ENCODE measurements around the gene LRRC46.

The LRRC46 gene

GRCh38 chr17:47803201-47803600, 28.3 kb upstream of the LRRC46 start:
- Histone ChIP-seq H2AFZ (ENCODE audit: low read depth, low read length) (no peak overlapping the region), H3K27me3 (ENCODE audit: insufficient read depth, low read length) (peaks cover 29% of the 10 kb centered on the region), H3K9me3 (ENCODE audit: low read length) (no peaks in the 10 kb centered on the region), H3K4me3 (ENCODE audit: low read length) (no peak overlapping the region), H3K4me1 (ENCODE audit: insufficient read depth, low read length) (no peaks in the 10 kb centered on the region), H3K36me3 (ENCODE audit: insufficient read depth, low read length) (peaks cover 4% of the 10 kb centered on the region)

- H3K4me3 ChIP-seq (ENCODE audit: low read length), result no peak overlapping the region
- no peak overlapping the region for H2AFZ ChIP-seq (ENCODE audit: low read depth, low read length)
- H3K9me3 ChIP-seq (ENCODE audit: low read length), result no peaks in the 10 kb centered on the region
- H3K4me1 ChIP-seq (ENCODE audit: insufficient read depth, low read length), result no peaks in the 10 kb centered on the region
- H3K36me3 ChIP-seq (ENCODE audit: insufficient read depth, low read length), result peaks cover 9% of the 10 kb centered on the region
- peaks cover 26% of the 10 kb centered on the region for H3K27me3 ChIP-seq (ENCODE audit: insufficient read depth, low read length)
These were observed 27.7 kb upstream of the LRRC46 start for GRCh38 chr17:47803751-47804150.

GRCh38 chr17:47804461-47804860, 27.0 kb upstream of the LRRC46 start:
- peaks cover 26% of the 10 kb centered on the region for H3K27me3 ChIP-seq (ENCODE audit: insufficient read depth, low read length)
- H2AFZ ChIP-seq (ENCODE audit: low read depth, low read length), result no peak overlapping the region
- peaks cover 12% of the 10 kb centered on the region for H3K36me3 ChIP-seq (ENCODE audit: insufficient read depth, low read length)
- no peaks in the 10 kb centered on the region for H3K4me1 ChIP-seq (ENCODE audit: insufficient read depth, low read length)
- no peaks in the 10 kb centered on the region for H3K9me3 ChIP-seq (ENCODE audit: low read length)
- H3K4me3 ChIP-seq (ENCODE audit: low read length), result no peak overlapping the region

GRCh38 chr17:47806026-47806912, 25.2 kb upstream of the LRRC46 start:
- Histone ChIP-seq H2AFZ (ENCODE audit: low read depth, low read length) (no peak overlapping the region), H3K27me3 (ENCODE audit: insufficient read depth, low read length) (peaks cover 17% of the 10 kb centered on the region), H3K9me3 (ENCODE audit: low read length) (no peaks in the 10 kb centered on the region), H3K4me3 (ENCODE audit: low read length) (no peak overlapping the region), H3K36me3 (ENCODE audit: insufficient read depth, low read length) (peaks cover 12% of the 10 kb centered on the region), H3K4me1 (ENCODE audit: insufficient read depth, low read length) (peaks cover 3% of the 10 kb centered on the region)

- peaks cover 12% of the 10 kb centered on the region for H3K36me3 ChIP-seq (ENCODE audit: insufficient read depth, low read length)
- peaks cover 3% of the 10 kb centered on the region for H3K4me1 ChIP-seq (ENCODE audit: insufficient read depth, low read length)
- H3K9me3 ChIP-seq (ENCODE audit: low read length), result no peaks in the 10 kb centered on the region
- H3K4me3 ChIP-seq (ENCODE audit: low read length), result no peak overlapping the region
- no peak overlapping the region for H2AFZ ChIP-seq (ENCODE audit: low read depth, low read length)
- H3K27me3 ChIP-seq (ENCODE audit: insufficient read depth, low read length), result peaks cover 11% of the 10 kb centered on the region
These were observed 24.6 kb upstream of the LRRC46 start for GRCh38 chr17:47806913-47807255.

GRCh38 chr17:47807421-47807820, 24.0 kb upstream of the LRRC46 start:
- no peak overlapping the region for H2AFZ ChIP-seq (ENCODE audit: low read depth, low read length)
- no peaks in the 10 kb centered on the region for H3K9me3 ChIP-seq (ENCODE audit: low read length)
- no peak overlapping the region for H3K4me3 ChIP-seq (ENCODE audit: low read length)
- H3K36me3 ChIP-seq (ENCODE audit: insufficient read depth, low read length), result peaks cover 12% of the 10 kb centered on the region
- peaks cover 9% of the 10 kb centered on the region for H3K27me3 ChIP-seq (ENCODE audit: insufficient read depth, low read length)
- peaks cover 3% of the 10 kb centered on the region for H3K4me1 ChIP-seq (ENCODE audit: insufficient read depth, low read length)

GRCh38 chr17:47808036-47808829, 23.2 kb upstream of the LRRC46 start:
- Histone ChIP-seq H3K4me1 (ENCODE audit: insufficient read depth, low read length) (peaks cover 3% of the 10 kb centered on the region), H3K9me3 (ENCODE audit: low read length) (no peaks in the 10 kb centered on the region), H2AFZ (ENCODE audit: low read depth, low read length) (no peak overlapping the region), H3K4me3 (ENCODE audit: low read length) (no peak overlapping the region), H3K27me3 (ENCODE audit: insufficient read depth, low read length) (peaks cover 8% of the 10 kb centered on the region), H3K36me3 (ENCODE audit: insufficient read depth, low read length) (peaks cover 12% of the 10 kb centered on the region)

GRCh38 chr17:47808830-47809480, 22.5 kb upstream of the LRRC46 start:
- Histone ChIP-seq H3K27me3 (ENCODE audit: insufficient read depth, low read length) (peaks cover under 1% of the 10 kb centered on the region), H3K4me3 (ENCODE audit: low read length) (no peak overlapping the region), H2AFZ (ENCODE audit: low read depth, low read length) (no peak overlapping the region), H3K36me3 (ENCODE audit: insufficient read depth, low read length) (peaks cover 12% of the 10 kb centered on the region), H3K4me1 (ENCODE audit: insufficient read depth, low read length) (peaks cover 3% of the 10 kb centered on the region), H3K9me3 (ENCODE audit: low read length) (no peaks in the 10 kb centered on the region)

GRCh38 chr17:47810200-47810821, 21.2 kb upstream of the LRRC46 start:
- Histone ChIP-seq H3K4me3 (ENCODE audit: low read length) (no peak overlapping the region), H3K4me1 (ENCODE audit: insufficient read depth, low read length) (peaks cover 3% of the 10 kb centered on the region), H3K27me3 (ENCODE audit: insufficient read depth, low read length) (no peaks in the 10 kb centered on the region), H3K36me3 (ENCODE audit: insufficient read depth, low read length) (peaks cover 16% of the 10 kb centered on the region), H3K9me3 (ENCODE audit: low read length) (no peaks in the 10 kb centered on the region), H2AFZ (ENCODE audit: low read depth, low read length) (no peak overlapping the region)

- Histone ChIP-seq H3K9me3 (ENCODE audit: low read length) (no peaks in the 10 kb centered on the region), H3K36me3 (ENCODE audit: insufficient read depth, low read length) (peaks cover 21% of the 10 kb centered on the region), H3K4me1 (ENCODE audit: insufficient read depth, low read length) (peaks cover 3% of the 10 kb centered on the region), H3K4me3 (ENCODE audit: low read length) (no peak overlapping the region), H2AFZ (ENCODE audit: low read depth, low read length) (no peak overlapping the region), H3K27me3 (ENCODE audit: insufficient read depth, low read length) (no peaks in the 10 kb centered on the region)
These were observed 20.4 kb upstream of the LRRC46 start for GRCh38 chr17:47810901-47811635.

- no peaks in the 10 kb centered on the region for H3K27me3 ChIP-seq (ENCODE audit: insufficient read depth, low read length)
- H2AFZ ChIP-seq (ENCODE audit: low read depth, low read length), result no peak overlapping the region
- H3K4me3 ChIP-seq (ENCODE audit: low read length), result no peak overlapping the region
- peaks cover 23% of the 10 kb centered on the region for H3K36me3 ChIP-seq (ENCODE audit: insufficient read depth, low read length)
- H3K4me1 ChIP-seq (ENCODE audit: insufficient read depth, low read length), result peaks cover 3% of the 10 kb centered on the region
- H3K9me3 ChIP-seq (ENCODE audit: low read length), result no peaks in the 10 kb centered on the region
These were observed 19.8 kb upstream of the LRRC46 start for GRCh38 chr17:47811709-47812108.

- Histone ChIP-seq H3K4me3 (ENCODE audit: low read length) (no peak overlapping the region), H3K36me3 (ENCODE audit: insufficient read depth, low read length) (peaks cover 28% of the 10 kb centered on the region), H2AFZ (ENCODE audit: low read depth, low read length) (no peak overlapping the region), H3K4me1 (ENCODE audit: insufficient read depth, low read length) (peaks cover 3% of the 10 kb centered on the region), H3K9me3 (ENCODE audit: low read length) (no peaks in the 10 kb centered on the region), H3K27me3 (ENCODE audit: insufficient read depth, low read length) (no peaks in the 10 kb centered on the region)
These were observed 19.1 kb upstream of the LRRC46 start for GRCh38 chr17:47812146-47812920.

Measured in neuron (in vitro differentiated cells).